HG03103 (cell line): ENCODE data around the gene LRR1.
"Not testable (repeated sequence)": the region's sequence is repeated elsewhere in the genome, so short reads cannot be mapped to it uniquely, and the experiment has no call there.

ENCODE experiments used
- ATAC-seq: cut with Tn5 transposase; IDR thresholded peaks from one replicate; pipeline ENCODE4 v1.9.1; 2021; ENCODE audit warnings: low read depth; ENCODE audit not compliant: unreplicated experiment

Gene LRR1

GRCh38 chr14:49598485-49599300 is at the start of gene LRR1:
TSS of gene LRR1 (plus strand) at chr14:49598940. CDS start at chr14:49599021, 81 bp downstream.
- peak; percentile 34 for ATAC-seq

- ATAC-seq: no peak
Observed at GRCh38 chr14:49549446-49549845, 49.3 kb upstream of the LRR1 start.

- no peak for ATAC-seq
Observed at GRCh38 chr14:49549881-49550280, 48.9 kb upstream of the LRR1 start.

GRCh38 chr14:49550286-49551184 is 48.2 kb upstream of the LRR1 start:
- ATAC-seq: no peak

- no peak for ATAC-seq
Observed at GRCh38 chr14:49551569-49551968, 47.2 kb upstream of the LRR1 start.

GRCh38 chr14:49553106-49553505 is 45.6 kb upstream of the LRR1 start:
- no peak for ATAC-seq

- ATAC-seq: no peak
Observed at GRCh38 chr14:49553892-49554291, 44.8 kb upstream of the LRR1 start.

- ATAC-seq: no peak
Observed at GRCh38 chr14:49559979-49560768, 38.6 kb upstream of the LRR1 start.

GRCh38 chr14:49566714-49567113 is 32.0 kb upstream of the LRR1 start:
- no peak for ATAC-seq

GRCh38 chr14:49569281-49569680 is 29.5 kb upstream of the LRR1 start:
- no peak for ATAC-seq

GRCh38 chr14:49574038-49574437 is 24.7 kb upstream of the LRR1 start:
- no peak for ATAC-seq

GRCh38 chr14:49578141-49578540 is 20.6 kb upstream of the LRR1 start:
- ATAC-seq: no peak

- no peak for ATAC-seq
Observed at GRCh38 chr14:49579841-49580240, 18.9 kb upstream of the LRR1 start.

- no peak for ATAC-seq
Observed at GRCh38 chr14:49581209-49582112, 17.3 kb upstream of the LRR1 start.

- no peak for ATAC-seq
Observed at GRCh38 chr14:49582113-49582977, 16.4 kb upstream of the LRR1 start.

GRCh38 chr14:49583629-49584028 is 15.1 kb upstream of the LRR1 start:
- no peak for ATAC-seq

GRCh38 chr14:49584058-49584457 is 14.7 kb upstream of the LRR1 start:
- ATAC-seq: no peak

GRCh38 chr14:49584981-49585640 is 13.6 kb upstream of the LRR1 start:
- not testable (repeated sequence) for ATAC-seq
